HG03520 (cell line): ENCODE measurements around the gene CDCA7.
"Not testable (repeated sequence)": the region's sequence is repeated elsewhere in the genome, so short reads cannot be mapped to it uniquely, and the experiment has no call there.

Experiments used
- ATAC-seq: cut with Tn5 transposase; IDR thresholded peaks from one replicate; pipeline ENCODE4 v1.9.1; 2021; ENCODE audit warnings: mild to moderate bottlenecking, moderate library complexity; ENCODE audit not compliant: unreplicated experiment

Gene CDCA7

GRCh38 chr2:173401716-173402326 lies 47.1 kb downstream of the CDCA7 start:
- ATAC-seq, result no peak

- peak; percentile 60 for ATAC-seq
These were observed 47.8 kb downstream of the CDCA7 start for GRCh38 chr2:173402405-173402974.

GRCh38 chr2:173404841-173405750 lies 50.4 kb downstream of the CDCA7 start:
- no peak for ATAC-seq

- no peak for ATAC-seq
These were observed 52.5 kb downstream of the CDCA7 start for GRCh38 chr2:173407176-173407575.

- ATAC-seq, result no peak
These were observed 53.0 kb downstream of the CDCA7 start for GRCh38 chr2:173407646-173408045.

GRCh38 chr2:173410579-173410978 lies 55.9 kb downstream of the CDCA7 start:
- no peak for ATAC-seq

- ATAC-seq, result no peak
These were observed 58.0 kb downstream of the CDCA7 start for GRCh38 chr2:173412628-173413027.

- no peak for ATAC-seq
These were observed 60.2 kb downstream of the CDCA7 start for GRCh38 chr2:173414823-173415322.

GRCh38 chr2:173415431-173416381 lies 61.0 kb downstream of the CDCA7 start:
- no peak for ATAC-seq

- ATAC-seq, result not testable (repeated sequence)
These were observed 61.9 kb downstream of the CDCA7 start for GRCh38 chr2:173416415-173417152.

- ATAC-seq, result no peak
These were observed 62.7 kb downstream of the CDCA7 start for GRCh38 chr2:173417341-173417740.

GRCh38 chr2:173417802-173418201 lies 63.1 kb downstream of the CDCA7 start:
- ATAC-seq, result no peak
